Suprapubic skin (tissue), 4 donors: ENCODE results near the gene ANKRD42. TPM values are rescaled to one million over a fixed set of nuclear protein-coding genes. Genes with fewer than 3 reads are reported as not detected.
"Not testable (repeated sequence)": the region's sequence is repeated elsewhere in the genome, so short reads cannot be mapped to it uniquely, and the experiment has no call there.

Experiments used
- DNase-seq, 2 donors: peaks; one replicate each; pipeline ENCODE4 v3.0.0-alpha.2; 2019; ENCODE audit warnings: low spot score in 2 of 2
- H3K27ac ChIP-seq: fragments of 200-600 bp; sonication (generic); one replicate; pipeline ENCODE4 v1.5.1; 2019
- H3K27me3 ChIP-seq: fragments of 200-600 bp; sonication (generic); one replicate; pipeline ENCODE4 v1.5.1; 2019
- H3K36me3 ChIP-seq: fragments of 200-600 bp; sonication (generic); one replicate; pipeline ENCODE4 v1.5.1; 2019
- H3K4me1 ChIP-seq: fragments of 200-600 bp; sonication (generic); one replicate; pipeline ENCODE4 v1.5.1; 2019
- H3K4me3 ChIP-seq: fragments of 200-600 bp; sonication (generic); one replicate; pipeline ENCODE4 v1.5.1; 2019; ENCODE audit warnings: mild to moderate bottlenecking
- H3K9me3 ChIP-seq: fragments of 200-600 bp; sonication (generic); one replicate; pipeline ENCODE4 v1.5.1; 2019
- EP300 ChIP-seq: sonication (generic); formaldehyde crosslinking; IDR thresholded peaks from one replicate; pipeline ENCODE4 v1.6.1; 2017; ENCODE audit warnings: antibody characterized with exemption
- POLR2A ChIP-seq, 2 donors: fragments of 450-650 bp; IDR thresholded peaks; one replicate each; pipeline ENCODE4 v1.6.1; 2017; ENCODE audit warnings: antibody characterized with exemption in 2 of 2, mild to moderate bottlenecking in 2 of 2, moderate library complexity in 2 of 2
- POLR2AphosphoS5 ChIP-seq, 3 donors: sonication (generic); formaldehyde crosslinking; IDR thresholded peaks; one replicate each; pipeline ENCODE4 v1.6.1; 2017; ENCODE audit warnings: antibody characterized with exemption in 3 of 3
- WGBS: methylation state at CpG from one replicate; pipeline ENCODE4 v1.1.5; 2018; 5-methylcytosine and 5-hydroxymethylcytosine counted together
- total RNA-seq, 4 donors: library from RNA; depleted of rRNA; stranded (reverse); fragments of >200 nt; gene quantifications; one replicate each; pipeline ENCODE4 v1.1.0, GENCODE V29; 2016
- TF ChIP-seq, protein P1 (sequence below), 2 donors: fragments of 200-600 bp in 1 of 2; fragments of 450-650 bp in 1 of 2; sonication (generic) in 1 of 2; IDR thresholded peaks; one replicate each; pipeline ENCODE4 v1.5.1; 2016 to 2019; ENCODE audit warnings: antibody characterized with exemption in 2 of 2, mild to moderate bottlenecking in 1 of 2, moderate library complexity in 1 of 2

ANKRD42 gene
- total RNA-seq, 4 donors from 2014 or later, result 7.2 to 12.6 (median 10.5) TPM

DNA sequence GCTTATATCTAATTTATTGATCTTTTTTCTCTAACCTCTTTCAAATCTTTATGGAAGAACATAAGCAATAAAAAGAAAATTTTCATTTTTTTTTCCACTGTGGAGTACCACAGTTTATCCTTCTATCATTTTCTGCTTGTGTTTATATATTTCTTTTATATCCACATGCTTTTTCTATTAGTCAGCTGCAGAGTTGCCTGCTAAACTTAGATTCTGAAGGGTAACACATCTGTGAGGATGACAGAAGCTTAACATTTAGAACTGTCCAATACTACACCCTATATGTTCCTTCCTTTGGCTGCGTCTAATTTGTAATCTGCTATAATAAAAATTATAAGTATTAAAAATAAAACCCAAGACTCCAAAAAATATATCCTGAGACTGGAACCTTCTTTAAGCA, 71.8 kb downstream of the ANKRD42 start:
- Histone ChIP-seq H3K4me3 (no peak overlapping the region), H3K36me3 (peaks cover 48% of the 10 kb centered on the region), H3K27me3 (no peaks in the 10 kb centered on the region), H3K9me3 (no peaks in the 10 kb centered on the region), H3K27ac (no peak overlapping the region), H3K4me1 (no peaks in the 10 kb centered on the region)
- DNase-seq, result no peak
- 93% methylated on average over 1 of the region's 1 CpG for WGBS
- TF ChIP-seq POLR2A (IDR thresholded peaks at IDR 0.05) (no peak), EP300 (no peak), POLR2AphosphoS5 (IDR thresholded peaks at IDR 0.05) (no peak)
- TF ChIP-seq, protein P1, sequence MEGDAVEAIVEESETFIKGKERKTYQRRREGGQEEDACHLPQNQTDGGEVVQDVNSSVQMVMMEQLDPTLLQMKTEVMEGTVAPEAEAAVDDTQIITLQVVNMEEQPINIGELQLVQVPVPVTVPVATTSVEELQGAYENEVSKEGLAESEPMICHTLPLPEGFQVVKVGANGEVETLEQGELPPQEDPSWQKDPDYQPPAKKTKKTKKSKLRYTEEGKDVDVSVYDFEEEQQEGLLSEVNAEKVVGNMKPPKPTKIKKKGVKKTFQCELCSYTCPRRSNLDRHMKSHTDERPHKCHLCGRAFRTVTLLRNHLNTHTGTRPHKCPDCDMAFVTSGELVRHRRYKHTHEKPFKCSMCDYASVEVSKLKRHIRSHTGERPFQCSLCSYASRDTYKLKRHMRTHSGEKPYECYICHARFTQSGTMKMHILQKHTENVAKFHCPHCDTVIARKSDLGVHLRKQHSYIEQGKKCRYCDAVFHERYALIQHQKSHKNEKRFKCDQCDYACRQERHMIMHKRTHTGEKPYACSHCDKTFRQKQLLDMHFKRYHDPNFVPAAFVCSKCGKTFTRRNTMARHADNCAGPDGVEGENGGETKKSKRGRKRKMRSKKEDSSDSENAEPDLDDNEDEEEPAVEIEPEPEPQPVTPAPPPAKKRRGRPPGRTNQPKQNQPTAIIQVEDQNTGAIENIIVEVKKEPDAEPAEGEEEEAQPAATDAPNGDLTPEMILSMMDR (IDR thresholded peaks at IDR 0.05), result no peak

DNA sequence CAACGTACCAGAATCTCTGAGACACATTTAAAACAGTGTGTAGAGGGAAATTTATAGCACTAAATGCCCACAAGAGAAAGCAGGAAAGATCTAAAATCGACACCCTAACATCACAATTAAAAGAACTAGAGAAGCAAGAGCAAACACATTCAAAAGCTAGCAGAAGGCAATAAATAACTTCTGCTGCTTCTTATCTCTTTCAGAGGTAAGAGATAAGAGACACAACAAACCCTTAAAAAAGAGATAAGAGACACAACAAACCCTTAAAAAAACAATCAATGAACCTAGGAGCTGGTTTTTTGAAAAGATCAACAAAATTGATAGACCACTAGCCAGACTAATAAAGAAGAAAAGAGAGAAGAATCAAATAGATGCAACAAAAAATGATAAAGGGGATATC, 75.6 kb downstream of the ANKRD42 start:
- H3K9me3 ChIP-seq, H3K4me1 ChIP-seq: not testable (repeated sequence)

DNA sequence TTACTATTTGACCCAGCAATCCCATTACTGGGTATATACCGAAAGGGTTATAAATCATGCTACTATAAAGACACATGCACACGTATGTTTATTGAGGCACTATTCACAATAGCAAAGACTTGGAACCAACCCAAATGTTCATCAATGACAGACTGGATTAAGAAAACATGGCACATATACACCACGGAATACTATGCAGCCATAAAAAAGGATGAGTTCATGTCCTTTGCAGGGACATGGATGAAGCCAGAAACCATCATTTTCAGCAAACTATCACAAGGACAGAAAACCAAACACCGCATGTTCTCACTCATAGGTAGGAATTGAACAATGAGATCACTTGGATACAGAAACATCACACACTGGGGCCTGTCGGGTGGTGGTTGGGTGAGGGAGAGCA, 78.2 kb downstream of the ANKRD42 start:
- not testable (repeated sequence) for H3K4me3 ChIP-seq, H3K4me1 ChIP-seq, DNase-seq, H3K27me3 ChIP-seq, H3K9me3 ChIP-seq, H3K27ac ChIP-seq
- 95% methylated on average over 5 of the region's 5 CpGs for WGBS
- peaks cover 42% of the 10 kb centered on the region for H3K36me3 ChIP-seq

More for the DNA sequence above, 75.6 kb downstream of the ANKRD42 start:
- not testable (repeated sequence) for H3K27ac ChIP-seq, H3K27me3 ChIP-seq, DNase-seq, H3K4me3 ChIP-seq
- 49% methylated on average over 2 of the region's 2 CpGs for whole genome bisulfite sequencing
- H3K36me3 ChIP-seq, result peaks cover 51% of the 10 kb centered on the region

DNA sequence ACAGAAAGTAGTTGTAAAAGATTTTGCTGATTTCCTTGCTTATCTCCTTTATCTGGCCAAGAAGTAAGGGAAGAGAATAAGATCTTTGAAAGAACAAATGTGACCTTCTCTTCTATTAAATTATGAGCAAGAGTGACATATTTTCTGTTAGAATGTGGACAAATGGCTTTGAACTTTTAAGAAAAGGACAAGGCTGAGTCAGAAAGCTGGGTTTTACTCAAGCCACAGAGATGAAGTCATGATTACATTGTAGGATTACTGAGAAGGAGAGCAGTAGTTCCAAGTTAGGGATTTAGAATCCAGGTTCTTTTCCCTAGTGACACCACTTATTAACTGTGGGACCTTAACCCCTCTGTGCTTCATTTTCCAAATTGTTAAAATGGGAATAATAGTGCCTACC, 79.1 kb downstream of the ANKRD42 start:
- Histone ChIP-seq H3K27me3 (no peaks in the 10 kb centered on the region), H3K9me3 (no peaks in the 10 kb centered on the region), H3K36me3 (peaks cover 49% of the 10 kb centered on the region), H3K27ac (no peak overlapping the region), H3K4me1 (no peaks in the 10 kb centered on the region), H3K4me3 (no peak overlapping the region)
- TF ChIP-seq POLR2A (IDR thresholded peaks at IDR 0.05) (no peak), EP300 (no peak), POLR2AphosphoS5 (IDR thresholded peaks at IDR 0.05) (no peak)
- TF ChIP-seq, protein P1 (IDR thresholded peaks at IDR 0.05), result no peak
- no peak for DNase-seq

DNA sequence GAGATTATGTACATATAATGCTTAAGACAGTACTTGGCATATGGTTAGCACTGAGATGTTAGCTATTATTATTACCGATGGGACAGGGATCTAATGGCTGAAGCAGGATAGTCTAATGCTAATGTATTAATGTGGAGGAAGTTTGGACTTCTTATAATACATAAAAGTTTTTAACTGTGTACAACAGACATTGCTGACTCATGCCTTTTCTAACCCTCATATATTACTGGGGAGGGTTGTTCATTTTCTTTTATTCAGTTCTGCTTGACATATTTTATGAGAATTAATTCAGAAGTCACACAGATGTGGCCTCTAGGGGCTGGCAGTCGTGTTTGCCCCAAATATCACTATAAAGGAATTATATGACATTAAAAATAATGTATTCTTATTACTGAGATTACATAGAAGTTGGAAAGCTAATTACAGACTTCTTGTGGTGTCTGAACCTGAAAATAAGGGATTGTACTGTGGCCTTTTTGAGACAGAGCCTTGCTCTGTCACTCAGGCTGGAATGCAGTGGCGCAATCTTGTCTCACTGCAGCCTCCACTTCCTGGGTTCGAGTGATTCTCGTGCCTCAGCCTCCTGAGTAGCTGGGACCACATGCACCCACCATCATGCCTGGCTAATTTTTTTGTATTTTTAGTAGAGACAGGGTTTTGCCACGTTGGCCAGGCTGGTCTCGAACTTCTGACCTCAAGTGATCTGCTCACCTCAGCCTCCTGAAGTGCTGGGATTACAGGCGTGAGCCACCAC, 82.6 kb downstream of the ANKRD42 start:
- H3K4me3 ChIP-seq, result no peak overlapping the region
- H3K27me3 ChIP-seq, result no peaks in the 10 kb centered on the region
- no peak overlapping the region for H3K27ac ChIP-seq
- 92% methylated on average over 8 of the region's 8 CpGs for WGBS
- DNase-seq, result no peak
- H3K4me1 ChIP-seq, result no peaks in the 10 kb centered on the region
- peaks cover 54% of the 10 kb centered on the region for H3K36me3 ChIP-seq
- no peak for TF ChIP-seq POLR2AphosphoS5 (IDR thresholded peaks at IDR 0.05)
- no peaks in the 10 kb centered on the region for H3K9me3 ChIP-seq

DNA sequence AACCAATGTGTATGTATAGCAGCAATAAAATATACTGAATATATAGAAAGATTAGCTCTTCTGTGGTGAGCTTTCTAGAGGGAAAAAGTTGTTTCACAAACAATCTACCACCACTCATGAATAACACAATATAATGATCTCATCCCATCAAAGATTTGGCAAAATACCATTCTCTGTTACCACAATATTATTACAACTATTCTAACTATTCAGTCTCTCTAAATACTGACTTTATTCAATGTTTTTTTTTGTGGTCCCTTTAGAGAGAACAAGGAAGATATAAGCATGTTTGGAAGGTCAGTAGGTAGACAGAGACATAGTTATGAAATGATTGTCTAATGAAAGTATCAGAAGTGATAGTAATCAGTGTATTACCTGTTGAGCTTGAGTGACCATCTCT, 84.8 kb downstream of the ANKRD42 start:
- no peak for TF ChIP-seq POLR2A (IDR thresholded peaks at IDR 0.05)
- no peak for TF ChIP-seq EP300
- no peak for TF ChIP-seq POLR2AphosphoS5 (IDR thresholded peaks at IDR 0.05)
- TF ChIP-seq, protein P1 (IDR thresholded peaks at IDR 0.05), result no peak
- no peak for DNase-seq
- H3K4me3 ChIP-seq, result no peak overlapping the region
- H3K36me3 ChIP-seq, result peaks cover 36% of the 10 kb centered on the region
- peaks cover 17% of the 10 kb centered on the region for H3K4me1 ChIP-seq
- no peaks in the 10 kb centered on the region for H3K9me3 ChIP-seq
- H3K27ac ChIP-seq, result no peak overlapping the region
- H3K27me3 ChIP-seq, result no peaks in the 10 kb centered on the region

DNA sequence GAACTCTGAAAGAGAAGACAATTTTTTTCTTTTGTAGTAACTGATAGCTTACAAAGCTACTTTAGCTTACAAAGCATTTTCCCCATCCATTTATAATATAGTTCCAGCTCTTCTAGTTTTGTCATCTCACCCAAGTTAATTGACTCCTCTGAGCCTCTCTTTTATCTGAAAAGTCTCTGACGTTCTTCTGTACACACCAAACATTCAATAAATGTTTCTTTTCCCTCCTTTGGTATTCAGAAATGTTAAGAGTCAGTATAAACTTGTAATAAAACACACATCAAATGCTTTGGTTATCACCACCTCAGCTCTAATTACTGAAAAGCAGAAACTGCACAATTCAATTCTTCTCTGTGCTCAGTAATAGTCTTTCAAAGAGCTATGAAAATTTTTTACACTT, 86.7 kb downstream of the ANKRD42 start:
- 83% methylated on average over 1 of the region's 1 CpG for WGBS
- no peak overlapping the region for H3K4me3 ChIP-seq
- peaks cover 34% of the 10 kb centered on the region for H3K36me3 ChIP-seq
- H3K4me1 ChIP-seq, result peaks cover 33% of the 10 kb centered on the region
- H3K9me3 ChIP-seq, result no peaks in the 10 kb centered on the region
- DNase-seq, result no peak
- H3K27ac ChIP-seq, result no peak overlapping the region
- H3K27me3 ChIP-seq, result no peaks in the 10 kb centered on the region
- no peak for TF ChIP-seq POLR2A (IDR thresholded peaks at IDR 0.05)
- TF ChIP-seq POLR2AphosphoS5 (IDR thresholded peaks at IDR 0.05), result no peak
- TF ChIP-seq EP300, result no peak
- TF ChIP-seq, protein P1 (IDR thresholded peaks at IDR 0.05), result no peak
